Osteocyte (in vitro differentiated cells): ENCODE measurements around the gene MGP. TPM values are rescaled to one million over a fixed set of nuclear protein-coding genes. Genes with fewer than 3 reads are reported as not detected.

Source experiments
- DNase-seq: peaks from one replicate; pipeline ENCODE4 v3.0.0; 2021; ENCODE audit warnings: mixed read lengths; ENCODE audit not compliant: unreplicated experiment; ENCODE audit errors: extremely low spot score
- H3K27ac Mint-ChIP-seq: one replicate; pipeline ENCODE4 v1.8.0; 2021; ENCODE audit warnings: mild to moderate bottlenecking, mixed read lengths; ENCODE audit not compliant: unreplicated experiment
- H3K27me3 Mint-ChIP-seq: one replicate; pipeline ENCODE4 v1.8.0; 2021; ENCODE audit warnings: mixed read lengths; ENCODE audit not compliant: unreplicated experiment
- H3K36me3 Mint-ChIP-seq: one replicate; pipeline ENCODE4 v1.8.0; 2021; ENCODE audit warnings: mixed read lengths; ENCODE audit not compliant: unreplicated experiment
- H3K4me1 Mint-ChIP-seq: one replicate; pipeline ENCODE4 v1.8.0; 2021; ENCODE audit warnings: mixed read lengths; ENCODE audit not compliant: unreplicated experiment
- H3K4me3 Mint-ChIP-seq: one replicate; pipeline ENCODE4 v1.8.0; 2021; ENCODE audit warnings: mild to moderate bottlenecking, moderate library complexity, mixed read lengths; ENCODE audit not compliant: unreplicated experiment
- H3K9me3 Mint-ChIP-seq: one replicate; pipeline ENCODE4 v1.8.0; 2021; ENCODE audit warnings: mixed read lengths; ENCODE audit not compliant: unreplicated experiment
- total RNA-seq: library from RNA; stranded (reverse); gene quantifications from 2 replicates; pipeline ENCODE4 v1.2.1, GENCODE V29; 2021
- TF ChIP-seq, protein P1 (sequence below): fragments of 200-600 bp; sonication (generic); IDR thresholded peaks from 2 replicates; pipeline ENCODE4 v1.5.0; 2021; ENCODE audit warnings: antibody characterized with exemption, mild to moderate bottlenecking, moderate library complexity

Gene MGP
- total RNA-seq, 1 donor from 2014 or later: 74.1 TPM

DNA sequence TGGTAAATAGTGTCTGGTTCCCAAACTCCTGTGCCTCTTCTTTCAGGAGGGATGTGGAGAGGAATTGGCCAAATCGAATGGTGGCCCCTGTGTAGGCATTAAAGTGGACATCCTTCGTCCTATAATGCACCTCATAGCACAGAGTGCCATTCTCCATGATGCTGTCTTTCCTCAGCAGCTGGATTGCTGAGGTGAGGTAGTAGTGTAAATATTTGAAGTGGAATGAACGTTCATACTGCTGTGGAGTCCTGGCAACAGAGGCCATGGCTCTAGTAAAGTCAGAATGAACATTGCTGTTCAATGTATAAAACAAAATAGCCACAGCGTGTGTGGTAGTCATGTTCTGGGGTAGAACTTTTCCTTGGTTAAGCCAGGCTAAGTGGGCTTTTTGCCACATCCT, 45.0 kb downstream of the MGP start:
- H3K4me1 Mint-ChIP-seq: peaks cover 49% of the 10 kb centered on the region
- H3K36me3 Mint-ChIP-seq: peaks cover 1% of the 10 kb centered on the region
- TF ChIP-seq, protein P1, sequence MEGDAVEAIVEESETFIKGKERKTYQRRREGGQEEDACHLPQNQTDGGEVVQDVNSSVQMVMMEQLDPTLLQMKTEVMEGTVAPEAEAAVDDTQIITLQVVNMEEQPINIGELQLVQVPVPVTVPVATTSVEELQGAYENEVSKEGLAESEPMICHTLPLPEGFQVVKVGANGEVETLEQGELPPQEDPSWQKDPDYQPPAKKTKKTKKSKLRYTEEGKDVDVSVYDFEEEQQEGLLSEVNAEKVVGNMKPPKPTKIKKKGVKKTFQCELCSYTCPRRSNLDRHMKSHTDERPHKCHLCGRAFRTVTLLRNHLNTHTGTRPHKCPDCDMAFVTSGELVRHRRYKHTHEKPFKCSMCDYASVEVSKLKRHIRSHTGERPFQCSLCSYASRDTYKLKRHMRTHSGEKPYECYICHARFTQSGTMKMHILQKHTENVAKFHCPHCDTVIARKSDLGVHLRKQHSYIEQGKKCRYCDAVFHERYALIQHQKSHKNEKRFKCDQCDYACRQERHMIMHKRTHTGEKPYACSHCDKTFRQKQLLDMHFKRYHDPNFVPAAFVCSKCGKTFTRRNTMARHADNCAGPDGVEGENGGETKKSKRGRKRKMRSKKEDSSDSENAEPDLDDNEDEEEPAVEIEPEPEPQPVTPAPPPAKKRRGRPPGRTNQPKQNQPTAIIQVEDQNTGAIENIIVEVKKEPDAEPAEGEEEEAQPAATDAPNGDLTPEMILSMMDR: no peak
- no peaks in the 10 kb centered on the region for H3K27me3 Mint-ChIP-seq
- peaks cover 13% of the 10 kb centered on the region for H3K9me3 Mint-ChIP-seq
- DNase-seq: no peak
- peak overlapping the region; percentile 92 for H3K27ac Mint-ChIP-seq
- H3K4me3 Mint-ChIP-seq: no peak overlapping the region

DNA sequence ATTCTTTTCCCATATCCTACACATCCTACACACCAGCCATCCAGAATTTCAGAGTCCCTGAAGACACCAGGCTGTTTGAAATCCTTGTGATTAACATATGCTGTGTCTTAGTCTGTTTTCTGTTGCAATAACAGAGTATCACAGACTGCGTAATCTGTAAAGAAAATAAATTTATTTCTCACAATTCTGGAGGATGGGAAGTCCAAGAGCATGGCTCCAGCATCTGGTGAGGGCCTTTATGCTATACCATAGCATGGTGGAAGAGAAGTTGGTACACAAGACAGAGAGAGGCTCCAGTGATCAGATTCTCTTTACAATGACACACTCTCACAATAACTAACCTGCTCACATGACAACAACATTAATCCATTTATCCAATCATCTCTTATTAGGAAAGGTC, 46.4 kb downstream of the MGP start:
- Mint-ChIP-seq H3K4me3 (no peak overlapping the region), H3K4me1 (peaks cover 56% of the 10 kb centered on the region), H3K27me3 (no peaks in the 10 kb centered on the region), H3K36me3 (peaks cover 1% of the 10 kb centered on the region), H3K27ac (no peak overlapping the region), H3K9me3 (peaks cover 13% of the 10 kb centered on the region)
- TF ChIP-seq, protein P1: no peak
- no peak for DNase-seq

DNA sequence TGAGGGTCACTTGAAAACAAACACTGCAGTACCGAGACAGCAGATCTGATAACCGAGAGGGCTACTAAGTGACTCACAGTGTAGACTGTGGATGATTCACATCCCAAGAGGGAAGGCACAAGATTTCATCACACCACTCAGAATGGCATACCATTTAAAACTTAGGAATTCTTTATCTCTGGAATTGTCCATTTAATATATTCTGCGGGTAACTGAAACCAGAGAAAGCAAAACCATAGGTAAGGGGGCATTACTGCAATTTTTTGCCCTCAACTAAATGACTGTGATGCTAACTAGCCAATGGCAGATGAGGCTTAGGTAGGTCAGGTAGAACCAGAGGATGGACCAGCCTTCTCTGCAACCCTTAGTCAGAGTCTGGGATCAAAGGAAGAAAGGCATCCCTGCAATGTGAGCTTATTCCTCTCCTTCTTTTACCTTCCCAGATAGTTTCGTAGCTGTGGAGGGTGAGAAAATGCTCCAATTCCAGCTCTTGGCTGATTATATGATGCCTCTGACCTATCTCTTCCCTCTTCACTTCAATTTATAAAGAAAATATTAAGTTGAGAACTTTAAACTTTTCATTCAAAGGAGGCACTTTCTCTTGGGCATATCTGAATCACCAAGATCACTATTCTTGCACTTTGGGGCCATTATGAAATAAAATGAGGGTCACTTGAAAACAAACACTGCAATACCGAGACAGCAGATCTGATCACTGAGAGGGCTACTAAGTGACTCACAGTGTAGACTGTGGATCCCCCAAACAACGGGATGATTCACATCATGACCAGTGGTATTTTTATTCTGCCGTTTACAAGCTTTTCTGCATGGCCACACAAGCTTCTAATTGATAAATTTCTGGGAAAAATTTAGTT, 49.1 kb downstream of the MGP start:
- Mint-ChIP-seq H3K27me3 (no peaks in the 10 kb centered on the region), H3K4me3 (no peak overlapping the region), H3K36me3 (peaks cover 1% of the 10 kb centered on the region), H3K4me1 (peaks cover 41% of the 10 kb centered on the region), H3K27ac (peak overlapping the region; percentile 67), H3K9me3 (peaks cover 13% of the 10 kb centered on the region)
- TF ChIP-seq, protein P1: no peak
- no peak for DNase-seq

DNA sequence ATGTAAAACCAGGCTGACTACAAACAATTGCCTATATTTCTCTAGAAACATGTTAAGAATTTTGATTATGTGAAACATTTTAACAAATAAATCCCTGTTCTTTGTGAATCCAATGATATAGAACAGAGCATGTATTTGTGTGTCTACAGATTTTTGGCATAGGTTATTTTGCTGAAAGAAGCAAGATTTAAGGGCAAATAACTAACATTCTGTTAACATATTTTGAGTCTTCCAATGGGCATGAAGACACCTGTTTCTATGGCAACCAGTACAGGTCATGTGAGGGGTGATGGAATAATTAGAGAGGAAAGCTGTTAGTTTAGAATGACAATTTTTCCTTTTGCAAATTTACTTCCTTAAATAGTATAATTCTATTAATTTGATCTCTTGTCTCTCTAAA, 51.1 kb downstream of the MGP start:
- DNase-seq: no peak
- peak overlapping the region; percentile 72 for H3K27ac Mint-ChIP-seq
- H3K27me3 Mint-ChIP-seq: no peaks in the 10 kb centered on the region
- no peaks in the 10 kb centered on the region for H3K36me3 Mint-ChIP-seq
- no peak overlapping the region for H3K4me3 Mint-ChIP-seq
- TF ChIP-seq, protein P1: no peak
- peaks cover 35% of the 10 kb centered on the region for H3K4me1 Mint-ChIP-seq
- peaks cover 6% of the 10 kb centered on the region for H3K9me3 Mint-ChIP-seq

DNA sequence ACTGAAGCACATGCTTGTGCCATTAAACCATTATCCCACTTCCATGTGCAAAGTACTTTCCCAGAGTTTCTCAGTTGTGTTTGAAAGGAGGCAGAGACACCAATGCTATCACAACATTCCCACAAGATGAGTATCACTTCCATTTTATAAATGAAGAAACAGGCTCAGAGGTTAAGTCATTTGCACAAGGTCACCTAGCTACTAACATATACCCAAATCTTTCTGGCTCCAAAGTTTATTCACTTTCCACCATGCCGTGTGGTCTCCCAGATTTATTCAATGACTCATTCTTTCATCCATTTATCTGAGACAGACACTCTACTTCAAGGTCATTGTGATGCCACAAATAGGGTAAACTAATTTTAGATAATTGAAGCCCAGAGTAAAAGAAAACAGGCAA, 51.7 kb downstream of the MGP start:
- DNase-seq: no peak
- no peak overlapping the region for H3K4me3 Mint-ChIP-seq
- H3K9me3 Mint-ChIP-seq: peaks cover under 1% of the 10 kb centered on the region
- H3K27ac Mint-ChIP-seq: peak overlapping the region; percentile 19
- peaks cover 35% of the 10 kb centered on the region for H3K4me1 Mint-ChIP-seq
- H3K27me3 Mint-ChIP-seq: no peaks in the 10 kb centered on the region
- no peaks in the 10 kb centered on the region for H3K36me3 Mint-ChIP-seq
- TF ChIP-seq, protein P1: no peak
